Measurements from ENCODE around the gene HEPACAM.

HEPACAM gene

GRCh38 chr11:124886476-124886875 is 49.4 kb downstream of the HEPACAM start:
- no peak for DNase-seq (ENCODE audit: low read depth)
- no peak overlapping the region for H3K4me3 ChIP-seq (ENCODE audit: low read depth, low read length)
- TF ChIP-seq MYC (IDR thresholded peaks at IDR 0.05; ENCODE audit: low read depth, low read length), result no peak
- no peak for TF ChIP-seq MAX (IDR thresholded peaks at IDR 0.05; ENCODE audit: low read depth, low read length)
- TF ChIP-seq, protein P1, sequence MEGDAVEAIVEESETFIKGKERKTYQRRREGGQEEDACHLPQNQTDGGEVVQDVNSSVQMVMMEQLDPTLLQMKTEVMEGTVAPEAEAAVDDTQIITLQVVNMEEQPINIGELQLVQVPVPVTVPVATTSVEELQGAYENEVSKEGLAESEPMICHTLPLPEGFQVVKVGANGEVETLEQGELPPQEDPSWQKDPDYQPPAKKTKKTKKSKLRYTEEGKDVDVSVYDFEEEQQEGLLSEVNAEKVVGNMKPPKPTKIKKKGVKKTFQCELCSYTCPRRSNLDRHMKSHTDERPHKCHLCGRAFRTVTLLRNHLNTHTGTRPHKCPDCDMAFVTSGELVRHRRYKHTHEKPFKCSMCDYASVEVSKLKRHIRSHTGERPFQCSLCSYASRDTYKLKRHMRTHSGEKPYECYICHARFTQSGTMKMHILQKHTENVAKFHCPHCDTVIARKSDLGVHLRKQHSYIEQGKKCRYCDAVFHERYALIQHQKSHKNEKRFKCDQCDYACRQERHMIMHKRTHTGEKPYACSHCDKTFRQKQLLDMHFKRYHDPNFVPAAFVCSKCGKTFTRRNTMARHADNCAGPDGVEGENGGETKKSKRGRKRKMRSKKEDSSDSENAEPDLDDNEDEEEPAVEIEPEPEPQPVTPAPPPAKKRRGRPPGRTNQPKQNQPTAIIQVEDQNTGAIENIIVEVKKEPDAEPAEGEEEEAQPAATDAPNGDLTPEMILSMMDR (IDR thresholded peaks at IDR 0.05; ENCODE audit: low read depth, low read length), result no peak
- TF ChIP-seq POLR2A (IDR thresholded peaks at IDR 0.05; ENCODE audit: extremely low read depth, insufficient read length), result no peak

DNA sequence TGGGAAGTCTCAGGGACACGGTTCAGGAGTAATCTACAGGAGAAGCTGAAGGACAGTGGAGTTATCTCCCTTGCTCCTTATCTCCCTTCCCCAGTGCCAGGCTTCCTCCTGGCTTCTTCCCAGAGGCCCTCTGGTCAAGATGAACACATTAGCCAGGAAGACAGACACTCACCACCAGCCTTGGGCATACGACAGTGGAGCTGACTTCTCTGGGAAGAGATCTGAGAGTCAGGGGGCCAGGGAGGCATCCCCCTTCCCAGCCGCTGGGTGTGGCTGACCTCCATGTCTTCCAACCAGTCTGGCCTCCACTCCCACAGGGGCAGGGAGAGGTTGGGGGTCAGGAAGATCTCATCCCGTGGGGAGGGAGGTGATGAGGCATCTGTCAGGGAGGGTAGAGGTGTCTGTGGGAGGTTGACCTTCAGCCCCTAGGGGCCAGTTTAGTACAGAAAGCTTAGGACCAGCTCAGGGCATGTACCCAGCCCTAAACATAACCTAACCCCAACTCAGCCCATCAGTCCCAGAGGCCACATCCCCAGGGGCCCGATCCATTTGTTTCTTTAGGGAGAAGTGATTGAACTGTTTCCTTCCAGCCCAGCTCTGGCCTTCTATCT is 50.9 kb downstream of the HEPACAM start:
- H3K4me3 ChIP-seq (ENCODE audit: low read depth, low read length), result no peak overlapping the region
- no peak for DNase-seq (ENCODE audit: low read depth)
- no peak for TF ChIP-seq POLR2A (IDR thresholded peaks at IDR 0.05; ENCODE audit: extremely low read depth, insufficient read length)
- TF ChIP-seq, protein P1 (IDR thresholded peaks at IDR 0.05; ENCODE audit: low read depth, low read length), result no peak
- no peak for TF ChIP-seq MAX (IDR thresholded peaks at IDR 0.05; ENCODE audit: low read depth, low read length)
- no peak for TF ChIP-seq MYC (IDR thresholded peaks at IDR 0.05; ENCODE audit: low read depth, low read length)

DNA sequence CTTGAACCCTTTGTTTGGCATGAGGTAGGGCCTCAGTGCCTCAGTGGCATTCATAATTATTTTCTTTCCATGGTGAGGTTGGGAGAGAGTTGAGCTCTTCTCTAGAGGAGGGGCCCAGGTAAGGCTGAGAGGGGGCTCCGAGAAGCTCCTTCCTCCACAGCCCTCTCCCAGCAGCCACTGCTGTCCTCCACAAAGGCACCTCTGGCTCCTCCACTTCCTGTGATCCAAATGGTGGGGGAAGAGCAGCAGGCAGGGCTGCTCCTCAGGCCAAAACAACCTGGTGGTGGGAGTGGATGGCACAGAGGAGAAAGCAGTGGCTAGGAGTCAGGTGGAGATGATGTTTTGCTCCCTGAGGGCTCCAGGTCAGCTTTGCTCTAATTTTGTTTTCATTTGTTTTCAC is 51.5 kb downstream of the HEPACAM start:
- no peak for DNase-seq (ENCODE audit: low read depth)
- TF ChIP-seq MAX (IDR thresholded peaks at IDR 0.05; ENCODE audit: low read depth, low read length), result no peak
- TF ChIP-seq, protein P1 (IDR thresholded peaks at IDR 0.05; ENCODE audit: low read depth, low read length), result no peak
- TF ChIP-seq POLR2A (IDR thresholded peaks at IDR 0.05; ENCODE audit: extremely low read depth, insufficient read length), result no peak
- no peak for TF ChIP-seq MYC (IDR thresholded peaks at IDR 0.05; ENCODE audit: low read depth, low read length)
- no peak overlapping the region for H3K4me3 ChIP-seq (ENCODE audit: low read depth, low read length)

DNA sequence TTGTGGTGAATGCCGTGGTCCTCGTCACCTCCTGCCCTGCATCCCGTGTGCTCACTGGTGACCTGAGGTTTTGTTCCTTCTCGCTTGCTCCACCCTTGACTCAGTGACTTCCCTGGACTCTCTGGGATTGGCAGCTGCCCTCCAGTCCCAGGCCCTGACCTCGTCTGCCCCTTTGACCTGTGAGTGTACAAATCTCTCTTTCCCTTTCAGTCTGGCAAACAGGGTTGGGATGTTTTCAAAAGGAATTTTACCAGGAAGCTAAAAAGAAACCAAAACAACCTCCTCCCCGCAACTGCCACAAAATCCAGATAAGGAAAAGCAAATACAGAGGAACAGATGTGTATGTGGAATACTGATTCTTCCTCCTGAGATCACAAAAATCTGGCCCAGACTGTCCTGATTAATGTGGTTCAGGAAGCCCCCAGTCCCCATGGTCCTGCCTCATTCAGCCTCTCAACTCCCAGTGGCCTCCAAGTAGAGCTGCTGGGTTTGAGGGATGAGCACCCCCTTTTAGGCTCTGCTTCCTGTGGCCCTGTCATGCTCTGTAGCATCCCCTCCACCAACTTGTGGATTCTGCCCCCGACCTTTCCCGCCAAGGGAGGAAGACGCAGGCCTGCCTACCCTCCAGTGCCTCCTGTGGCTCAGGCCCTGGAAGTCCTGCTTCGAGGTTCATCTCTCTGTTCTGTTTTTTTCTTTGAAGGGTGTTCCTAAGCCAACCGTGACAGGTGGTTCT is 53.3 kb downstream of the HEPACAM start:
- no peak for TF ChIP-seq POLR2A (IDR thresholded peaks at IDR 0.05; ENCODE audit: extremely low read depth, insufficient read length)
- TF ChIP-seq MAX (IDR thresholded peaks at IDR 0.05; ENCODE audit: low read depth, low read length), result no peak
- TF ChIP-seq MYC (IDR thresholded peaks at IDR 0.05; ENCODE audit: low read depth, low read length), result no peak
- TF ChIP-seq, protein P1 (IDR thresholded peaks at IDR 0.05; ENCODE audit: low read depth, low read length), result no peak
- H3K4me3 ChIP-seq (ENCODE audit: low read depth, low read length), result no peak overlapping the region
- no peak for DNase-seq (ENCODE audit: low read depth)

GRCh38 chr11:124880958-124881357 is 54.9 kb downstream of the HEPACAM start:
- TF ChIP-seq MYC (IDR thresholded peaks at IDR 0.05; ENCODE audit: low read depth, low read length) (no peak), MAX (IDR thresholded peaks at IDR 0.05; ENCODE audit: low read depth, low read length) (no peak)
- no peak overlapping the region for H3K4me3 ChIP-seq (ENCODE audit: low read depth, low read length)
- no peak for DNase-seq (ENCODE audit: low read depth)

DNA sequence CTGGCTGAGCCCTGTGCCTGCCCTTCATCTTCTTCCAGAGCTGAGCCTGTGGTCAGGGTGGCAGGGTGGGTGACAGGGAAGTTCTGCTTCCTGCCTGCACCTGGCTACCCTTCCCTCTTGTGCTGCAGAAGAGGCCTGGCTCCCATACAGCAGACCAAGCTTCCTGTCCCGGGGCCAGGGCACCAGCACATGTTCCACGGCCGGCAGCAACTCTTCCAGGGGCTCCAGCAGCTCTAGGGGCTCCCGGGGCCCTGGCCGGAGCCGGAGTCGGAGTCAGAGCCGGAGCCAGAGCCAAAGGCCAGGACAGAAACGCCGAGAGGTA is 55.6 kb downstream of the HEPACAM start:
- DNase-seq (ENCODE audit: low read depth), result no peak
- H3K4me3 ChIP-seq (ENCODE audit: low read depth, low read length), result no peak overlapping the region
- TF ChIP-seq, protein P1 (IDR thresholded peaks at IDR 0.05; ENCODE audit: low read depth, low read length), result no peak
- TF ChIP-seq MYC (IDR thresholded peaks at IDR 0.05; ENCODE audit: low read depth, low read length) (no peak), POLR2A (IDR thresholded peaks at IDR 0.05; ENCODE audit: extremely low read depth, insufficient read length) (no peak), MAX (IDR thresholded peaks at IDR 0.05; ENCODE audit: low read depth, low read length) (no peak)
